ENCODE measurements around the gene MOCS1.

MOCS1 gene

DNA sequence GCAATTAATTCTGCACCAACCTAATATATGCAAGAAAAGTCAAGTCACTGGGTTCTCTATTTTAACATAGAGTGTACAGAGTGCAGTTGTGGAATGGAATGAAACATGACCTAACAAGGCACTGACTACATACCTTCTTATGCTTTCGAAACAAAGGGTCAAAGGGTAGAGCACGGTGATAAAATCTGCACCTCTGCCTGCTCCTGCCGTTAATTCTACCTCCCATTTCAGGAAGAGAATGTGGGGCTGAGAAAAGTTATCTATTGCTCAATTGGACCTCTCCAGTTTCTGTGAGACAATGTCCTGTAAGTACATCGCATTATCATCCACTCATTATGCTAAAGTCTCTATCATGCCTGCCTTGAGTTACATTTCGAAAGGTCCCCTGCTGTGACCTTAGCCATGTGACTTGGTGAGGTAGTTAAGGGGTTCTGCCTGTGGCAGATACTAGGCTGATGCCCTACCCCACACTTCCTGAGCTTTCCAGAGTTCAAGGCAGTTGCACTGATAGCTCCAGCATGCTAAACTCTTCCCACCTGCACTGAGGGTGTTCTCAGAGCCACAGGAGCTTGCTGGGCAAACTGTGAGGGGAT lies 14.0 kb upstream of the MOCS1 start:
- no peak for DNase-seq (ENCODE audit: low spot score)

DNA sequence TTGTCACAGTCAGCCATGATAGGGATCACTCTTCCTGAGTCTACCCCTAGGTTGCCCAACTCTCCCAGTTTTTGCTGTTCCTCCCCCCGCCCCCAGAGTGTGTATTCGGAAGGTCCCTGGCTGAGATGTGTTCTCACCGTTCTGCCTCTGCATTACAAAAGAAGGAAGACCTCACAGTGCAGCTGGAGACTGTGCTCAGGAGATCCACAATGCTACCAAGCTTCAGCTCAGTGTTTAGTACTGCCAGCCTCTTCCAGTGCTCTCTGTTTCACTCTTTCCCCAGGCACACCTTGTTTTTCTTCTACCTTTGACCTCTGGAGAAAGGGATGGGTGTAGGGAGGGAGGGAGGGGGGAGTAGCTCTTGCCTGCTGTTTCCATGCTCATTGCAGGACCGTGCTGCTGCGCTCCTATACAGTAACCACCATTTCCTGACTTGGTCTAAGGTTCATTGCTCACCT lies 13.4 kb upstream of the MOCS1 start:
- no peak for DNase-seq (ENCODE audit: low spot score)

DNA sequence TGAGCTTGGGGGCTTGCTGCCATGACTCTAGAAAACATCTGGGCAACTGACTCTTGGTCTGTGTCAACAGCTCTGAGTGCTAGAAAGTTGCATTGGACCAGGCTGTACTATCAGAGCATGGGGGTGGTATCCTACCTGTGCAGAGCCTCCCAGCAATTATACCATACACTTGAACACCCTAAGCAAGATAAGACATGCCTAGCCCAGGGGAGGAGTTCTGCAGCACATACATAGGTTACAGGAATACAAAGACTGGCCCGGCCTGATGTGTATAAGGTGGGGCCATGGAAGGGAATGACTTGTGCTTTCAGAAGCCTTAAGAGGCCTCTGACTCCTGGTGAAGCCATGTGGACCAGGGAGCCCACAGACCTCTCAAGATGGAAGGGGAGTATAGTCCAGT lies 11.4 kb upstream of the MOCS1 start:
- no peak for DNase-seq (ENCODE audit: low spot score)

DNA sequence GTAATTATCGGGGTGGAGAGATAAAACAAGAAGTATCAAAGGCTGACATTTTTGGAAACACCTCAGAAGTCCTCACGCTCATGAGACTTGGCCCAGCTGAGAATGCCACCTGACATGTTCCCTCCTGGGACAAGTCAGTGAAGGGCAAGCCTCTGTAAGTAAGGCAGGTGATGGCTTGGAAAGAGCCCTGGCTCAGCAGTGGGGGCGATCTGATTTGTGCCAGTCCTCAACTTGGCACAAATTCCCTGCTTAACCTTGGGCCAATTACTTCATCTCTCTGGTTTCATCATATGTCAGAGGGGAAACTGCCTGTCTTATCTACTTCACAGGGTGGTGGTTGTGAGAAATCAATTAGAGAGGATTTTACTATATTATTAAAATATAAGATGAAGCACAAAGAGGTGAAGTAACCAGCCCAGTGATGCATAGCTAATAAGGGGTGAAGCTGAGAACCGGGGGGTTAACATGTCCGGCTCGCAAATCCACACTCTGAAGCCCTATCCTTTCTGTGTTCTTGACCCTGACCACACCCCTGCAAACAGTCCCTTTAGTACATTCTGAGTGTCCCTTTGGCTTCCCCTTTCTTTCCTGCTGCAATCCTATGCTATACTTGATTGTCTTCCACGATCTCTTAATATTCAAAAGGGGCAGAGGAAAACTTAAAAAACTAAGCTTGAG lies 8.8 kb upstream of the MOCS1 start:
- DNase-seq (ENCODE audit: low spot score), result no peak

DNA sequence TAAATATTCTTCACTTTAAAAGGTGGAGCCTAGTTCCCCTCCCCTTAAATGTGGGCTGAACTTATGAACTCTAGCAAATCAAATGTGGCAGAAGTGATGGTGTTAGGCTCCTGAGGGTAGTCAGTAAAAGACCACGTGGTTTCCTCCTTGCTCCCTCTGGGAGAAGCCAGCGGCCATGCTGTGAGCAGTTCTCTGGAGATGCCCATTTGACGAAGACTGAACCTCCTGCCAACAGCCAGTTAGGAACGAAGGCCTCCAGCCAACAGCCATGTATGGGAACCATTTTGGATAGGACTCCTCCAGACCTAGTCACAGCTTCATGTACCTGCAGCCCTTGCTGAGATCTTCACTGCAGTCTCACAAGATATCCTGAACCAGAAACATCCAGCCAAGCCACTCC lies 7.6 kb upstream of the MOCS1 start:
- no peak for DNase-seq (ENCODE audit: low spot score)

DNA sequence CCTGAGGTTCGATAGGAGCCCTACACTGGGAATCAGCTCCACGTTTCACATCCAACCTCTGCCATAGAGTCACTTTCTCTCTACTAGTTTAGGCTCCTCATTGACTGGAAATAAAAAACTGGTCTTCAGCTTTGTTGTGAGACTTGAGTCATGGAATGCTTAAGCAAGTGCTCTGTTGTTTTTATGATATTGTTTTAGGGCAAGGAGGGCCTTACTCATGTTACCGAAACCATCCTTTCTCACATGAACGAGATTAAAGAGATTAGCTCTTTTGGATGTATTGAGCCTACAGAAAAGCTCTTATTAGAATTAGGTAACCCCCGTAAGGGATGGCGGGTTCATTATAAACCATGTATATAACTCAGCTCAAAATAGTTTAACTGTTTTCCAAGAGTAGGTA lies 6.9 kb upstream of the MOCS1 start:
- no peak for DNase-seq (ENCODE audit: low spot score)

DNA sequence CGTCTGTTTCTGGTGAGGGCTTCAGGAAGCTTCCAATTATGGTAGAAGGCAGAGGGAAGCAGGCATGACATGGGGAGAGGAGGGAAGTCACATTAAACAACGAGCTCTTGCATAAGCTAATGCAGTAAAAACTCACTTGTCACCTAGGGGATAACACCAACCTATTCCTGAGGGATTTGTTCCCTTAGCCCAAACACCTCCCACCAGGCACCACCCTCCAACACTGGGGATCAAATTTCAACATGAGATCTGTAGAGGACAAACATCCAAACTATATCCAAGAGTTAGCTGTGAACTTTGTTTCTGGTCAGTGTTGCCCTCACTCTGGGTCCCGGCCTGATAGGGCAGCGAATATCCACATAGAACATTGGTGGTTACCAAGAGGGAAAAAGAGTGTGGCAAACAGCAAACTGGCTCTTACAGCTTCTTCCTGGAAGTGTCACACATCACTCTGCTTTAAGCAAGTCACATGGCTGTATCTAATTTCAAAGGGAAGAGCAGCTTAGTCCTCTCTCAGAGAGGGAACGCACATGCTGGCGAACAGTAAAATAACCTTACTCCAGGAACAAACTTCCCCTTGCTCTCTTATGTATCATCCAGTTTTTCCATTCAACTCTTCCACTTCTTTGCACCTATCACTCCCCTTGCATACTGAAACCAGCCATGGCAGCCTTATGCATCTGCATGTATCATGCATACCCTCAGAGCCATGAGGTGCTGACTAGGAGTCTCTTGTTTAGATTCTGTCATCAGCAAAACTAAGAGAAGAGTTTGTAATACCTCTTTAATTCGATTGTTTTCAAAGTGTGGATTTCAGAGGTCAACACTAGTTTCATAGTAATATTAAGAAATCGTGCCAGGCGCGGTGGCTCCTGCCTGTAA lies 4.8 kb upstream of the MOCS1 start:
- no peak for DNase-seq (ENCODE audit: low spot score)

DNA sequence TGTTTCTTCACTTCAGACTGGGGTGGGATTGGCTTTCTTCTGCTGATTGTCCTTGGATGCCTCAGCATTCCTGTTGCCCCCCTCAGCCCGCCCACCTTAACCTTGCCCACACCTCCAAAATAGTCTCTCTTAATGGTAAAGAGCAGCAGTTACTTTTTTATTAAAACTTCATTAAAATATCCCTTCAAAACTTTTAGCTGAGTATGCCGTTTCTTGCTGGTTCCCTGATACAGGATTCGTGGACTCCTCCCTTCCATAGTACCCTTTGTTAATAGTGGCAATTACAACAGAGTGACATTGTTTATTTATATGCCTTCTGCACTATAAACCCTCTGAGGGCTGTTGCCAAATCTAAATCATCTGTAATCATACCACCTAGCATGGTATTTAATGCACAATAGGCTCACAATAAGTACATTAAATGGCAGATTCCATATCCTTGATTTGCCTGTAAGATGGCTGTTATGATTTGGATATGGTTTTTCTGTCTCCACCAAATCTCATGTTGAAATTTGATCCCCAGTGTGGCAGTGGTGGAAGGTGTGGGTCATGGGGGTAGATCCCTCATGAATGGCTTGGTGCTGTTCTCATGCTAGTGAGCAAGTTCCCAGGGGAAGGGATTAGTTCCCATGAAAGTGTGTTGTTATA lies 3.5 kb upstream of the MOCS1 start:
- DNase-seq (ENCODE audit: low spot score), result no peak

DNA sequence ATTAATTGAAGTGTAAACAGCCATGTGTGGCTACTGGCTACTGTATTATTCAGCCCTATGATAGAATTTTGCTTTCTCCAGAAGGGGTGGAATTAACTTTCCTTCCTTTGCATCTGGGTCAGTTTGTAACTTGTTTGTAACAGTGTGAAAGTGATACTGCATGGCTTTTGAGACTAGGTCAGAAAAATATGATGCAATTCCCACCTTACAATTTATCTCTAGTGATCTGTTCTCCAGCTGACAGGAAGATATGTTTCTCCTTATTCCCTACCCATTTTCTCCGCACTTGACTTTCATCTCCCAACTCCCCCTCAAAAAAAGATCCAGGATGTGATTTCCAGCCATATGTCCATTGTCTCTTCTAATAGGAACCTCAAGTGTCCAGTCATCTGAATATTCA lies 2.6 kb upstream of the MOCS1 start:
- DNase-seq (ENCODE audit: low spot score), result no peak

DNA sequence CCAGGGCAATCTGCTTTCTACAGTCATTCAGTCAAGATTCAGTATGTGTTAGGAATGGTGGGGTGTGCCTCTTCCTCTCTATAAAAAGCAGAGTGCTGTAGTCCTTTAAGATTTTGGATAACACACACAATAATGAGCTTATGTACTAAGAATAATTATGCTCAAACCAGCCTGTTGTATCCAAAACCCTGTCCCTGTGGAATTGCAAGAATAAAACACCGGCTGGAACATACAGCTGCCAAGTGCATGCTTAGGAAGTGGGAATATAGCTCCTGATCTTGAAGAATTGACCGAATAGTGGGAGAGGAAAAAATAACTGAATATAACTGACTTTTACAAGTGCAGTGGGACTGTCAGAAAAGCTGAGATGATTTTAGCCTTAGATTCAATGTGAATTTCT lies 979 bp upstream of the MOCS1 start:
- no peak for DNase-seq (ENCODE audit: low spot score)

DNA sequence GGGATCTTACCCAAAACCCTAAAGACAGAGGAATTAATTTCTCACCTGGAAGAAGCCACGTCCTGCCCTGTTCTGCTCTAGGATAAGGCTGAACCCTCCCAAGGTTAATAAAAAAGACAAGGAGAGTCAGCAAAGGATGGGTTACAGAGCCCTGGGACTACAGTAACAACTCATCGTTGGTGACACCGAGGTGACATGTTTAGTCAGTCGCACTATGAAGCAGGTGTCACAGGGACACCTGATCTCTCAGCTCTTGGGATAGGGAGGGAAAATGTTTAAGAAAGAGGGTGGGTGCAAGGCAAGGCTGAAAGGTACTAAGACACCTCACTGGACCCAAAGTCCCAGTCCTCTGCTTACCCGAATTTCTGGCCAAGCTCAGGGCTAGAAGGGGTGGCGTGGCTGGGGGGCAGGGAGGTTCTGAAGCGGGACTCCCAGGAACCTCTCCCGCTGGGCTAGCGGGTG lies 562 bp downstream of the MOCS1 start:
- no peak for DNase-seq (ENCODE audit: low spot score)

DNA sequence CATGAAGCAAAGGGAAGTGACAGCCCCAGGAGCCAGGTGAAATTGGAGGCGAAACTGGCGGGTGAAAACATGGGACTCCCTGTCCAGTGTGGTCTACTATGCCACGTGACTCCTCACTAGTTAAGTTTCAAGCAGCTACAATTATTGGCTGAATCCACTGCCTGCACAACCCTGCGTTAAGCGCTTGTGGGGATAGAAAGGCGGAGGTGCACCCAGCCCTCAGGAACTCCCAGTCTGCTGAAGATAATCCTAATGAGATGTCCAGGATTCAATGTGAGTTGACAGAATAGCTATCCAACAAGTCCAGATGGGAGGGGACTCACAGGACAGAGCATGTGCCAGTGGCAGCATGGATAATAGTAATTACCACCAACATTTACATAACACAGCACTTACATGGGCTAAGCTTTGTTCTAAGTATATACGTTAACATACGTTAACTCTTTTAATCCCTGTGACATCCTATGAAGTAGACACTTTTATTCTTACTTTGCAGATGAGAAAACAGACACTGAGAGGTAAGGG lies 1.8 kb downstream of the MOCS1 start:
- no peak for DNase-seq (ENCODE audit: low spot score)

DNA sequence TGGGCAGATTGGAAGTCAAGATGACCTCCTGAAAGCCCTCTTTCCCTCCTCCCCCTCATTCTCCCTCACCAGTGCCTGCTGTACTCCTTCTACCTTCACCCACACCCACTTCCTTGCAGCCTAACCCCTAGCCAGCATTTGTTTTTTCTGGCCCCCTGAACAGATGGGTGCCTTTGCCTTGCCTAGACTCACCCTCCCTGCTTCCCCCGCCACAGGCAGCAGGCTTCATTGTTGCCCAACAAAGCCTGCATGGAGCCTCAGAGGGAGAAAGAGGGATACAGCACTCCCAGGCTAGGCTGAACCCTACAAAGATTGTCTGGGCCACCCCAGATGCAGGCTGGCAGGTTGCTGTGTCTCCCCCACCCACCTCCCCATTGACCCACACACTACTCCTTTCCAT lies 2.7 kb downstream of the MOCS1 start:
- no peak for DNase-seq (ENCODE audit: low spot score)

DNA sequence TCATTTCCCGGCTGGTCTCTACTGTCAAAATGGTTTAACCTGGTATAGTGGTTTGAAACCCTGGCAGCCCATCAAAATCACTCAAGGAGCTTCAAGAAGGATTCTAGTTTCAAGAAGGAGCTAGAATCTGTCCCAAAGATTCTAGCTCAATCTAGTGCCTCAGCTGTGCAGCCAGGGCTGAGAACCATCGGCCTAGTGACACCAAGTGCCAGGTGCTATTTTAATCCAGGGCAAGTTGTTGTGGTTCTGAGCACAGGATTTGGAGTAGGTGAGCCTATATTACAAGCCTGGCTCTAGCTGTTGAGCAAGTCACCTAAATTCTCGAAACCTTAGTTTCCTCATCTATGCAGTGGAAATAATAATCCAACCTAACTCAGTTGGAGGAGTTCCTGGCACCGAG lies 3.7 kb downstream of the MOCS1 start:
- no peak for DNase-seq (ENCODE audit: low spot score)

DNA sequence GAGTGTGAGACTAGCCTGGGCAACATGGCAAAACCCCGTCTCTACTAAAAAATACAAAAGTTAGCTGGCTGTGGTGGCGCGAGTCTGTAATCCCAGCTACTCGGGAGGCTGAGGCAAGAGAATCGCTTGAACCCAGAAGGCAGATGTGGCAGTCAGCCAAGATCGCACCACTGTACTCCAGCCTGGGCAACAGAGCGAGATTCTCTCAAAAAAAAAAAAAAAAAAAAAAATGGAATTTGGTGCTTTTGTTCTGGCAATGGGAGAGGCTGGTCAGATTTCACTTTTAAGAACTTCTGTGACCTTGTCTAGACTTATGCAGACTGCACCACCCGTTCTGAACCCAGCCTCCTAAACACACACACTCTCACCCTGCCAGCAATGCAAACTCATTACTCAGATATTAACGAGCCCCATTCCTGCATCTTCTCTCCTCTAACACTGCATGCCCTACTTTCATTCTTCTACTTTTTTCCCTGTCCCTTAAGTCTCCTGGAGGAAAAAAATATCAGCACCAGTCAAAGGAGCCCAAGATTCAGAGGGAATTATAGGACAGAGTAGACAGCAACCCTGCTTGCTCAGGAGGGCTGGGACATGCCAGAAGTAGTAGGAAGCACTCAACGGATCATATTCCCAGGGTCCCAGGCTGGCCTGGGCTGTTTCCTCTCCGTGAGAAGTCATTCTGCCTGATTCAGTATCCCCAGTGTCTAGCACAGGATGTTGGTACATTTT lies 4.4 kb downstream of the MOCS1 start:
- DNase-seq (ENCODE audit: low spot score), result peak; percentile 17

DNA sequence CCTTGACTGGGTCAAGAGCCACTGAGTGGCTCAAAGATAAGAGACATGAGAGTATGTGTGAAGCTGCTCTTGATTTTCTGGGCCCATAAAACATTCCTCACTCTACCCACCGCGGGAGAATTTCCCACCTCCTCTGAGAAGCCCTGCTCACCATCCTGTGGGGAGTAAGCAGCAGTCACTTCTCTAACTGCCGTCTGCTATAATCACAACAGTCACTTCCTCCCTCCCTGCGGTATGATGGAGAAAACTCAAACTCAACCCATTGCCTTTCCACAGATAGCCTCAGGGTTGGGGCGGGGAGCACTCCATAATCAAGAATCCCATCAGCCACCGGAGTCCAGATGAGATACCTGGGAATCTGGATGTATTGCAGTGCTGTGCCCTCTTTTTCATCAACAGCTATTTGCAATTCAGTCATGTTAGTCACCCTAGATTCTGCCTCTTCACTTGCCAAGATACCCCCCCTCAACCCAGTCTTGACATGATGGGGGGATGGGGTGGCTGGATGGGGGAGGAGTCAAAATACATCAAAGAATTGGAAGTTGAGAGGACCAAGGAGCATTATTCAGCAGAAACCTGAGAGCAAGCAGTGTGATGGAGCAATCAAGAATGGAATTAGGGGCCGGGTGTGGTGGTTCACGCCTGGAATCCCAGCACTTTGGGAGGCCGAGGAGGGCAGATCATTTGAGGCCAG lies 5.1 kb downstream of the MOCS1 start:
- no peak for DNase-seq (ENCODE audit: low spot score)

DNA sequence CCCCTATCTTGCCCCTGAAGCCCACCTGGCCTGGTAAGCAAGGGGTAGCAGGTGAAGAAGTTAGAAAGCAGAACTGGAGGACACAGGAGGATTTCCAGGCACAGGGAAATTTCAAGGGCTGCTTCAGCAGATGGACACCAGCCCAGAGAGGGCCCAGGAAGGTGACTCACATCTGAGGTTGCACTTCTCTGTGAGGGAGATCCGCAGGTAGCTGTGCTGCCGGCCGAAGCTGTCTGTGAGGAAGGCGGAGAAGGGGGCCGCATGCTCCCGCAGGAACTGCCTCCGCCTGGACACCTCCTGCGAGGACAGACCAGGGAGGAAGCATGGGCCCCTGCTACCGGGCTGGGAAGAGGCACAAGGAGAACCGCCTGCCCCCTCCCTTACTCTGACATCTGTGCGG lies 7.1 kb downstream of the MOCS1 start:
- no peak for DNase-seq (ENCODE audit: low spot score)

DNA sequence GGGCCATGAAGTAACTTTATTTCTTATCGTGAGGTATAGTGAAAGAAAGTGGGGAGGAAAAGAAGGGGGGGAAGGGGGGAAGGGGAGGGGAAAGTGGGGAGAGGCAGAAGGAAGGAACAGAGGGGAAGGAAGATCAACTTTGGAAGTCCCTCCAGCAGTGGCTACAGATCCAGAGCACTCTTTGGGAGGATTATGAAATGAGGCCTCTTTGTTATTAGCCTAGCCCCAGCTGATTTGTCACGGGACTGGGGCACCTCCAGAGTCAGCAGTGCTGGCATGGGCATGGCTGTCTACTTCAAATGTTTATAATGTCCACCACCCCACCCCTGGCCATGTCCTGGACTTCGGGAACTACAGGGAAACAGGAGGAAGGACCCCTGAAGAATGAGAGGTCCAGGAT lies 7.6 kb downstream of the MOCS1 start:
- no peak for DNase-seq (ENCODE audit: low spot score)

DNA sequence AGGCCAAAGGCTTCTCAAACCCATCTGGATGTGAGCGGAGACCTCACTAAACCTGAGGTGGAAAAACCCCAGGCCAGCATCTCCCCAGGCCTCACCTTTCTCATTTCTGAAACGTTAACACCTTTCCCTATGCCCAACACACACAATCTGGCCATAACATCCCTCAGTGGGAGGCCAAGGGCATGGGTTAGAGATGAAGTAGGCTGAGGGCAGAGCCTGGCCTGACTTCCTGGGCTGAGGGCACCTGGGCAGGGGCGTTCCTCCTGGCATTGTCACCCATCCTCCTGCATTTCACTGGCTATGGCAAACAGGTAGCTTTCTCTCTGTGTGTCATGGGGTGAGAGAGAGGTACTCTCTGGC lies 8.4 kb downstream of the MOCS1 start:
- DNase-seq (ENCODE audit: low spot score), result no peak

DNA sequence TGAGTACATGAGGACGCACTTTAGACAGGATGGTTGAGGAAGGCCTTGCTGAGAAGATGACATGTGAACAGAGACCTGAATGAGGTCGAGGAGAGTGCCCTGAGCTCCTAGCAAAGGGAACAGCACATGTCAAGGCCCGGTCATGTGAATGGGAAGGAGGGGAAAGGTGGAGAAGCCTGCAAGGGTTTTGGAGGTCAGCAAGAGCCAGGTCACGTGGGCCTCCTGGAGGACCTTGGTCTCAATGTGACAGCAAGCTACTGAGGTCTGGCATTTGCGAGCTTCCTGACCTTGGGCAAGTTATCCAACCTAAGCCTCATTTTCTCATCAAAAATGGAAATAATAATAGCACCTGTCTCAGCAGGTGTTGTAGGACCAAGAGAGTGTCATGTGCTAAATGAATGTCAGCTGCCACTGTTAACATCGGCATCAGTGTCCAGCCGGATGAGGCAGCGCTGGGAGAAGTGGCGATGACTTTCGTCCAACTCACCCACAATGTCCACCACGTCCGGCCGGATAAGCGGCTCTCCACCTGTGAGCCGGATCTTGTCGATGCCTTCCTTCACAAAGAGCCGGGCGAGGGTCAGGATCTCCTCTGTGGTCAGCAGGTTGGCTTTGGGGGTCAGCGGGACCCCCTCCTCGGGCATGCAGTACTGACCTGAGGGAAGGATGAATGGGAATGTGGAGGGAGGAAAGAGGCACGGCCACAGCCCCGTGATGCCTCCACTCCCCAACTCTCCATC lies 8.9 kb downstream of the MOCS1 start:
- DNase-seq (ENCODE audit: low spot score), result no peak
